Left forelimb (tissue), 1 donor: ENCODE data around the gene NRP2.

Source experiments
- DNase-seq: peaks from one replicate; pipeline ENCODE4 v3.0.0-alpha.2; 2018; ENCODE audit warnings: low spot score

Gene NRP2

GRCh38 chr2:205805136-205805535, 122.8 kb downstream of the NRP2 start:
- no peak for DNase-seq

- DNase-seq: no peak
Observed at GRCh38 chr2:205806143-205806905, 124.0 kb downstream of the NRP2 start.

GRCh38 chr2:205807229-205807628, 124.9 kb downstream of the NRP2 start:
- DNase-seq: no peak

- DNase-seq: no peak
Observed at GRCh38 chr2:205807758-205808157, 125.5 kb downstream of the NRP2 start.

- DNase-seq: no peak
Observed at GRCh38 chr2:205808486-205809121, 126.3 kb downstream of the NRP2 start.

GRCh38 chr2:205811387-205811786, 129.1 kb downstream of the NRP2 start:
- no peak for DNase-seq

GRCh38 chr2:205814039-205814364, 131.7 kb downstream of the NRP2 start:
- DNase-seq: no peak

- DNase-seq: no peak
Observed at GRCh38 chr2:205815673-205816072, 133.4 kb downstream of the NRP2 start.

GRCh38 chr2:205816268-205816667, 134.0 kb downstream of the NRP2 start:
- DNase-seq: no peak

GRCh38 chr2:205822579-205822978, 140.3 kb downstream of the NRP2 start:
- no peak for DNase-seq

GRCh38 chr2:205827809-205828365, 145.6 kb downstream of the NRP2 start:
- DNase-seq: no peak

- no peak for DNase-seq
Observed at GRCh38 chr2:205833864-205834263, 151.6 kb downstream of the NRP2 start.

- no peak for DNase-seq
Observed at GRCh38 chr2:205834796-205835195, 152.5 kb downstream of the NRP2 start.

GRCh38 chr2:205835251-205835791, 153.0 kb downstream of the NRP2 start:
- no peak for DNase-seq

GRCh38 chr2:205835923-205836322, 153.6 kb downstream of the NRP2 start:
- no peak for DNase-seq

GRCh38 chr2:205836477-205837221, 154.3 kb downstream of the NRP2 start:
- DNase-seq: no peak

GRCh38 chr2:205837663-205838062, 155.4 kb downstream of the NRP2 start:
- DNase-seq: no peak

GRCh38 chr2:205845446-205845845, 163.1 kb downstream of the NRP2 start:
- no peak for DNase-seq
